Endodermal cell (in vitro differentiated cells): Measurements from ENCODE around the gene KRT33B. TPM values are rescaled to one million over a fixed set of nuclear protein-coding genes. Genes with fewer than 3 reads are reported as not detected.
A peak's percentile ranks its signal among the peaks of the same experiment; 100 is the strongest.

ENCODE experiments used
- DNase-seq: peaks from one replicate; pipeline ENCODE4 v3.0.0-alpha.2; 2017
- H3K27ac ChIP-seq: 2 replicates; pipeline ENCODE4 v1.5.1; 2013; ENCODE audit warnings: mild to moderate bottlenecking, low read depth, low read length, moderate library complexity
- H3K27me3 ChIP-seq: 2 replicates; pipeline ENCODE4 v1.6.1; 2013; ENCODE audit warnings: mild to moderate bottlenecking, low read length, moderate library complexity; ENCODE audit not compliant: insufficient read depth, control insufficient read depth, poor library complexity, severe bottlenecking
- H3K36me3 ChIP-seq: 2 replicates; pipeline ENCODE4 v1.7.0; 2013; ENCODE audit warnings: mild to moderate bottlenecking, low read length, moderate library complexity; ENCODE audit not compliant: control insufficient read depth, insufficient read depth
- H3K4me1 ChIP-seq: one replicate; pipeline ENCODE4 v1.7.0; 2013; ENCODE audit warnings: low read length; ENCODE audit not compliant: control insufficient read depth, insufficient read depth
- H3K4me3 ChIP-seq: 2 replicates; pipeline ENCODE4 v1.5.1; 2013; ENCODE audit warnings: mild to moderate bottlenecking, low read length, moderate library complexity
- H3K9ac ChIP-seq: 2 replicates; pipeline ENCODE4 v1.6.1; 2013; ENCODE audit warnings: mild to moderate bottlenecking, low read length, moderate library complexity; ENCODE audit not compliant: poor library complexity, severe bottlenecking; ENCODE audit errors: extremely low read depth
- H3K9me3 ChIP-seq: 2 replicates; pipeline ENCODE4 v1.6.1; 2013; ENCODE audit warnings: mild to moderate bottlenecking, low read length, moderate library complexity; ENCODE audit not compliant: control insufficient read depth
- H3K27ac Mint-ChIP-seq: 2 replicates; pipeline ENCODE4 v1.8.0; 2020; ENCODE audit warnings: mixed read lengths
- H3K27me3 Mint-ChIP-seq: 2 replicates; pipeline ENCODE4 v1.8.0; 2021; ENCODE audit warnings: mild to moderate bottlenecking, mixed read lengths; ENCODE audit not compliant: insufficient read depth
- H3K36me3 Mint-ChIP-seq: 2 replicates; pipeline ENCODE4 v1.8.0; 2020; ENCODE audit warnings: low read depth, mixed read lengths
- H3K4me1 Mint-ChIP-seq: 2 replicates; pipeline ENCODE4 v1.8.0; 2020; ENCODE audit warnings: mixed read lengths
- H3K4me3 Mint-ChIP-seq: 2 replicates; pipeline ENCODE4 v1.8.0; 2020; ENCODE audit warnings: mild to moderate bottlenecking, moderate library complexity, mixed read lengths
- H3K9me3 Mint-ChIP-seq: 2 replicates; pipeline ENCODE4 v1.8.0; 2020; ENCODE audit warnings: mild to moderate bottlenecking, mixed read lengths
- WGBS, 2 experiments: methylation state at CpG; one replicate each; pipeline versions ENCODE4 v1.1.5 to v1.1.7; 2013; ENCODE audit warnings: missing lambda C conversion rate in 2 of 2, mixed read lengths in 1 of 2; ENCODE audit not compliant: insufficient coverage in 1 of 2, insufficient read length in 1 of 2; 5-methylcytosine and 5-hydroxymethylcytosine counted together
- total RNA-seq, 2 donors: library from RNA; stranded (reverse); fragmentation: NEBNext Ultra II Directional in 1 of 2; extraction: Animal tissue kit (Norgen Biotek cat#: 25700) in 1 of 2; gene quantifications; 2 replicates in 1 of 2; 3 replicates in 1 of 2; pipeline ENCODE4 v1.2.1, GENCODE V29; 2021
- TF ChIP-seq, protein P1 (sequence below): fragments of 200-600 bp; sonication (generic); conservative IDR thresholded peaks from 2 replicates; pipeline ENCODE4 v1.5.0; 2021; ENCODE audit warnings: antibody characterized with exemption, mild to moderate bottlenecking

The KRT33B gene
- total RNA-seq, 2 donors from 2014 or later: not detected

- Histone ChIP-seq H3K27me3 (no peaks in the 10 kb centered on the region), H3K4me1 (no peaks in the 10 kb centered on the region), H3K9me3 (no peaks in the 10 kb centered on the region), H3K27ac (no peak overlapping the region), H3K9ac (no peak overlapping the region), H3K4me3 (no peak overlapping the region), H3K36me3 (no peaks in the 10 kb centered on the region)
- Mint-ChIP-seq H3K4me1 (no peaks in the 10 kb centered on the region), H3K36me3 (no peaks in the 10 kb centered on the region), H3K27ac (no peak overlapping the region), H3K4me3 (no peak overlapping the region), H3K9me3 (no peaks in the 10 kb centered on the region), H3K27me3 (no peaks in the 10 kb centered on the region)
- TF ChIP-seq, protein P1, sequence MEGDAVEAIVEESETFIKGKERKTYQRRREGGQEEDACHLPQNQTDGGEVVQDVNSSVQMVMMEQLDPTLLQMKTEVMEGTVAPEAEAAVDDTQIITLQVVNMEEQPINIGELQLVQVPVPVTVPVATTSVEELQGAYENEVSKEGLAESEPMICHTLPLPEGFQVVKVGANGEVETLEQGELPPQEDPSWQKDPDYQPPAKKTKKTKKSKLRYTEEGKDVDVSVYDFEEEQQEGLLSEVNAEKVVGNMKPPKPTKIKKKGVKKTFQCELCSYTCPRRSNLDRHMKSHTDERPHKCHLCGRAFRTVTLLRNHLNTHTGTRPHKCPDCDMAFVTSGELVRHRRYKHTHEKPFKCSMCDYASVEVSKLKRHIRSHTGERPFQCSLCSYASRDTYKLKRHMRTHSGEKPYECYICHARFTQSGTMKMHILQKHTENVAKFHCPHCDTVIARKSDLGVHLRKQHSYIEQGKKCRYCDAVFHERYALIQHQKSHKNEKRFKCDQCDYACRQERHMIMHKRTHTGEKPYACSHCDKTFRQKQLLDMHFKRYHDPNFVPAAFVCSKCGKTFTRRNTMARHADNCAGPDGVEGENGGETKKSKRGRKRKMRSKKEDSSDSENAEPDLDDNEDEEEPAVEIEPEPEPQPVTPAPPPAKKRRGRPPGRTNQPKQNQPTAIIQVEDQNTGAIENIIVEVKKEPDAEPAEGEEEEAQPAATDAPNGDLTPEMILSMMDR: no peak
- 94 to 98% methylated on average over 2 of the region's 2 CpGs for WGBS, 2 experiments
- DNase-seq: no peak
These were observed 590 bp downstream of the KRT33B start for GRCh38 chr17:41369023-41369422.

- no peaks in the 10 kb centered on the region for H3K9me3 Mint-ChIP-seq
- Histone ChIP-seq H3K9ac (no peak overlapping the region), H3K9me3 (no peaks in the 10 kb centered on the region), H3K36me3 (no peaks in the 10 kb centered on the region), H3K4me1 (no peaks in the 10 kb centered on the region), H3K27me3 (no peaks in the 10 kb centered on the region), H3K4me3 (no peak overlapping the region), H3K27ac (no peak overlapping the region)
- H3K36me3 Mint-ChIP-seq: no peaks in the 10 kb centered on the region
- no peaks in the 10 kb centered on the region for H3K27me3 Mint-ChIP-seq
- TF ChIP-seq, protein P1: no peak
- 74 to 79% methylated on average over 9 to 10 of the region's 10 CpGs for WGBS, 2 experiments
- no peaks in the 10 kb centered on the region for H3K4me1 Mint-ChIP-seq
- peak; percentile 29 for DNase-seq
- H3K4me3 Mint-ChIP-seq: no peak overlapping the region
- no peak overlapping the region for H3K27ac Mint-ChIP-seq
These were observed 2.1 kb downstream of the KRT33B start for GRCh38 chr17:41367426-41368075.

DNA sequence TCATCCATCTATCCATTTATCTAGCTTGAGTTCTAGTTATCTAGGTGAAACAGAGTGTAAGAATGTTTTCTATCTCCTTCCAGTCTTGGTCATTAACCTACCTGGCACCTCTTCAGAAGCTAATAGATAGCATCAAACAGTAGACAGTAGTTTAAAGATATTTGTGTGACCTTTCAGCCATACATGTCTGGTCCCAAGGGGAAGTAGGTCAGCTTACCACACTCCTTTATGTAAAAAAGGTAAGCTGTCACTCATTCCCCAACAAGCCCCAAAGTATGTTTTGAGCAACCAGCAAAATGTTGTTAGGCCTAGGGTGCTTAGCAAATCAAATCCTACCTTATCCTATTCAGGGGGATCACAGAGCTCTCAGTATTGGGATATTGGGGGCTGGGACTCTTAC is 3.5 kb downstream of the KRT33B start:
- H3K27ac ChIP-seq: no peak overlapping the region
- no peaks in the 10 kb centered on the region for H3K27me3 ChIP-seq
- H3K4me1 ChIP-seq: no peaks in the 10 kb centered on the region
- no peaks in the 10 kb centered on the region for H3K9me3 Mint-ChIP-seq
- TF ChIP-seq, protein P1: no peak
- H3K9me3 ChIP-seq: no peaks in the 10 kb centered on the region
- H3K36me3 Mint-ChIP-seq: no peaks in the 10 kb centered on the region
- no peak overlapping the region for H3K4me3 Mint-ChIP-seq
- no peak overlapping the region for H3K27ac Mint-ChIP-seq
- H3K4me3 ChIP-seq: no peak overlapping the region
- no peak for DNase-seq
- no peaks in the 10 kb centered on the region for H3K4me1 Mint-ChIP-seq
- no peaks in the 10 kb centered on the region for H3K36me3 ChIP-seq
- H3K27me3 Mint-ChIP-seq: no peaks in the 10 kb centered on the region
- H3K9ac ChIP-seq: no peak overlapping the region
